Measurements from ENCODE around the gene ABLIM1. TPM values are rescaled to one million over a fixed set of nuclear protein-coding genes. Genes with fewer than 3 reads are reported as not detected.

ABLIM1 gene
- total RNA-seq, 4 donors from 2014 or later: 75.2 to 172 (median 110) TPM

DNA sequence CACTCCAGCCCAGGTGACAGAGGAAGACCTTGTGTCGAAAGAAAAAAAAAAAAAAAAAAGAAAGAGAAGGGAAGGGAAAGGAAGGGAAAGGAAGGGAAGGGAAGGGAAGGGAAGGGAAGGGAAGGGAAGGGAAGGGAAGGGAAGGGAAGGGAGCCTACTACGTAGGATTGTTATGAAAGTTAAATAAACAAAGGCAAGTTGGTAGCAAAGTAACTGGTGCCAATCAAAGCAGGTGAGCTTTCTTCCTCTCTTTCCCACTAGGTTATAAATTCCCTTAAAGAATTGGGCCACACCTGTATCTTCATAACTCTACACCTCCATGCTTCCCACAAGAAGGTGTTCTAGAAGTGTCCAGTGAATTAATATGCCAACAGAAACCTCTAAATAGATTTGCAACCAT is 157.4 kb downstream of the ABLIM1 start:
- TF ChIP-seq POLR2AphosphoS5 (IDR thresholded peaks at IDR 0.05) (no peak), POLR2A (IDR thresholded peaks at IDR 0.05) (no peak), EP300 (IDR thresholded peaks at IDR 0.05) (no peak)
- TF ChIP-seq, protein P1, sequence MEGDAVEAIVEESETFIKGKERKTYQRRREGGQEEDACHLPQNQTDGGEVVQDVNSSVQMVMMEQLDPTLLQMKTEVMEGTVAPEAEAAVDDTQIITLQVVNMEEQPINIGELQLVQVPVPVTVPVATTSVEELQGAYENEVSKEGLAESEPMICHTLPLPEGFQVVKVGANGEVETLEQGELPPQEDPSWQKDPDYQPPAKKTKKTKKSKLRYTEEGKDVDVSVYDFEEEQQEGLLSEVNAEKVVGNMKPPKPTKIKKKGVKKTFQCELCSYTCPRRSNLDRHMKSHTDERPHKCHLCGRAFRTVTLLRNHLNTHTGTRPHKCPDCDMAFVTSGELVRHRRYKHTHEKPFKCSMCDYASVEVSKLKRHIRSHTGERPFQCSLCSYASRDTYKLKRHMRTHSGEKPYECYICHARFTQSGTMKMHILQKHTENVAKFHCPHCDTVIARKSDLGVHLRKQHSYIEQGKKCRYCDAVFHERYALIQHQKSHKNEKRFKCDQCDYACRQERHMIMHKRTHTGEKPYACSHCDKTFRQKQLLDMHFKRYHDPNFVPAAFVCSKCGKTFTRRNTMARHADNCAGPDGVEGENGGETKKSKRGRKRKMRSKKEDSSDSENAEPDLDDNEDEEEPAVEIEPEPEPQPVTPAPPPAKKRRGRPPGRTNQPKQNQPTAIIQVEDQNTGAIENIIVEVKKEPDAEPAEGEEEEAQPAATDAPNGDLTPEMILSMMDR (IDR thresholded peaks at IDR 0.05): no peak
- Histone ChIP-seq H3K27me3 (no peaks in the 10 kb centered on the region), H3K36me3 (peaks cover 0 to 7% of the 10 kb centered on the region in 2 donors), H3K4me1 (peaks cover 11 to 43% (median 13%) of the 10 kb centered on the region in 3 donors), H3K9me3 (no peaks in the 10 kb centered on the region), H3K27ac (no peak overlapping the region), H3K4me3 (no peak overlapping the region)
- no peak for ATAC-seq
- WGBS, 2 donors (ENCODE audit: low coverage in 1 of 2): 73 to 88% methylated on average over 1 of the region's 2 CpGs

DNA sequence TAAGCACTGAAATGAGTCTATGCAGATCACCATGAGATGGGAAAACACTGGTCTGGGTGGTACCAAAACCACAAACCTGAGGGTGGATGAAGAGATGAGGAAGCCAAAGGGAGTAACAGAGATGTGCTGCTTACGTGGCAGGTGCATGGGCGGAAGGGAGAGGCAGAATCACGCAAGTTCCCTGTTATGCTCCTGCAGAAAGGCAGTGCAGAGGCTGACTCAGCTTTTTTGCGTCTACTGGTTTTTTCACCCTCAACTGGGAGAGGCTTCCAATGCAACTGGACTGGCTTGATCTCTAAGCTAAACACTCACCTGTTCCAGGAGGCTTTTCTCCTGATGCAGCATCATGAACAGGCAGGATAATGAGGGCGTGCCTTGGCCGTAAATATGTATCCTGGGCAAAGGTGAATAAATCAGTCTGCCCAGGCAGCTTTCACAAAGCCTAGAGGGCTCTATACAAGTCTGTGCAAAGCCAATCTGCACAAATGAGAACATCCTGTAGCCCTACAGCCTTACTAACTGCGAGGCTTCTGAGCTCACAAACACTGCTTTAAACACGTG is 158.4 kb downstream of the ABLIM1 start:
- WGBS, 2 donors (ENCODE audit: low coverage in 1 of 2): 82 to 85% methylated on average over 6 of the region's 8 CpGs
- Histone ChIP-seq H3K36me3 (peaks cover 0 to 7% of the 10 kb centered on the region in 2 donors), H3K27ac (no peak overlapping the region), H3K27me3 (no peaks in the 10 kb centered on the region), H3K4me1 (peaks cover 3 to 33% (median 4%) of the 10 kb centered on the region in 3 donors), H3K9me3 (no peaks in the 10 kb centered on the region), H3K4me3 (no peak overlapping the region)
- ATAC-seq: no peak
- TF ChIP-seq POLR2A (IDR thresholded peaks at IDR 0.05): no peak
- TF ChIP-seq POLR2AphosphoS5 (IDR thresholded peaks at IDR 0.05): no peak
- no peak for TF ChIP-seq EP300 (IDR thresholded peaks at IDR 0.05)
- TF ChIP-seq, protein P1 (IDR thresholded peaks at IDR 0.05): no peak

DNA sequence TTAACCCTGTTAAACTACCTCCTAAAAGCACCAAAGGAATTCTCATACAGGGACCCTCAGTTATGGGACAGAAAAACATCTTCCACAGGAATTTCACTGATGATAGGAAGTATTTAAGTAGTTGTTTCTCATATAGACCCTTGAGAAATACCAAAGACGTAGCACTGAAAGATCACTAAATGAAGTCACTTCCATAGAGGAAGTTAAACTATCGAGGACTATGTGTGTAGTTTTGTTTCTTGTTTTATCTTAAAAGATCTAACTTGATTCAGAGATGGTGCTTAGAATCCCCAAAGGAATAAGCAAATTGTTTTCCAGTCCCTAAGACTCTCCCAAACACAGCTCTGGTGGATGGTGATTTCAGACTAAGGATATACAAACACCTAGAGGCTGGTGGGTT is 159.0 kb downstream of the ABLIM1 start:
- ATAC-seq: no peak
- H3K27ac ChIP-seq: no peak overlapping the region
- WGBS, 2 donors (ENCODE audit: low coverage in 1 of 2): 58 to 73% methylated on average over 2 of the region's 2 CpGs
- peaks cover 0 to 7% of the 10 kb centered on the region in 2 donors for H3K36me3 ChIP-seq
- H3K27me3 ChIP-seq: no peaks in the 10 kb centered on the region
- H3K4me3 ChIP-seq: no peak overlapping the region
- TF ChIP-seq, protein P1 (IDR thresholded peaks at IDR 0.05): no peak
- TF ChIP-seq POLR2AphosphoS5 (IDR thresholded peaks at IDR 0.05): no peak
- no peak for TF ChIP-seq POLR2A (IDR thresholded peaks at IDR 0.05)
- TF ChIP-seq EP300 (IDR thresholded peaks at IDR 0.05): no peak
- H3K4me1 ChIP-seq: peaks cover 0 to 27% (median 3%) of the 10 kb centered on the region in 3 donors
- no peaks in the 10 kb centered on the region for H3K9me3 ChIP-seq

DNA sequence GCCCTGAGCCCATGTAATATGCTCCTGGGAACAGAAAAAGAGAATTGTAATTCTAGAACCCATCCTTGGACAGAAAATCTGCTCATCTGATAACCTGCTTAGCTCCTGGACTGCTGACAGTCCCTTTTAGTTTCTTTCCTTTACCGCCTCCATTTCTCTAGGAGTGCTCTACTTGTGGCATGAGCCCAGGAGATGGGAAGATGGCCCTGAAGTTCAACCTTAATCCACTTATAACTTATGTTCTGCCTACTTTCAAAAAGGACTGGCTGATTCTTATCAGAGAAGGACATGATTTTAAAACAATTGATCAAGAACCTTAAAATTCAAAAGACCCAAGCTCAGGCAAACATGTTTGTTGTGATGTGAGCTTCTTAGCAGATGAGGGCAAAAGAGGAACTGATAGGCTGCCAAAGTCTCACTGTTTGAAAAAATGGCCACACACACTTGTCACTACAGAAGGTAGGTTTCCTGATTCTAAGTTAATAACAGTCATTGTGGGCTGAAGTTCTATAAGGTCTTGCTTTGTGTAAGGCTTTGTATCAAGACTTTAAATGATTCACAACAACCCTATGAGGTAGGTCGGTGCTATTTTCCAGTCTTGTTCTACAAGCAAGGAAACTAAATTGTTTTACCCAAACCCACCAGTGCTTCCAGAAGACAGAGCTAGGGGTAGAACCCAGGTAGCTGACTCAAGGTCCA is 159.5 kb downstream of the ABLIM1 start:
- ATAC-seq: no peak
- H3K27ac ChIP-seq: no peak overlapping the region
- H3K4me1 ChIP-seq: peaks cover 0 to 22% (median under 1%) of the 10 kb centered on the region in 3 donors
- WGBS, 2 donors (ENCODE audit: low coverage in 1 of 2): 88 to 91% methylated on average over 1 to 2 of the region's 2 CpGs
- no peaks in the 10 kb centered on the region for H3K27me3 ChIP-seq
- no peaks in the 10 kb centered on the region for H3K9me3 ChIP-seq
- peaks cover 0 to 7% of the 10 kb centered on the region in 2 donors for H3K36me3 ChIP-seq
- no peak overlapping the region for H3K4me3 ChIP-seq
- no peak for TF ChIP-seq POLR2AphosphoS5 (IDR thresholded peaks at IDR 0.05)
- TF ChIP-seq, protein P1 (IDR thresholded peaks at IDR 0.05): no peak

DNA sequence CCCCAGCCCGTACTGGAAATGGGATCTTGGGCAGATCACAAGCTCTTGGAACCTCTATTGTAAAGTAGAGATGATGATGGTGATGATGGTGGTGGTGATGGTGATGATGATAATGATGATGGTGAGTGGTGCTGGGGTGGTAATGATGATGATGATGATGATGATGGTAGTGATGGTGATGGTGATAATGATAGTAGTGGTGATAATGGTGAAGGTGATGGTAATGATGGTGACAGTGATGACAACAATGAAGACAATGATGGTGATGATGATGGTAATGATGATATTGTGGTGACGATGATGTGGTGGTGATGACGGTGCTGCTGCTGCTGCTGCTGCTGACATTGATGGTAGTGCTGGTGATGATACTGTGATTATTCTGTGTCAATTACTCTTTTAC is 162.8 kb downstream of the ABLIM1 start:
- H3K4me1 ChIP-seq: peaks cover 0 to 26% (median 6%) of the 10 kb centered on the region in 3 donors
- H3K27me3 ChIP-seq: no peaks in the 10 kb centered on the region
- ATAC-seq: no peak
- TF ChIP-seq POLR2A (IDR thresholded peaks at IDR 0.05) (no peak), POLR2AphosphoS5 (IDR thresholded peaks at IDR 0.05) (no peak), EP300 (IDR thresholded peaks at IDR 0.05) (no peak)
- TF ChIP-seq, protein P1 (IDR thresholded peaks at IDR 0.05): no peak
- no peak overlapping the region for H3K4me3 ChIP-seq
- H3K36me3 ChIP-seq: peaks cover 0 to 9% of the 10 kb centered on the region in 2 donors
- WGBS, 2 donors (ENCODE audit: low coverage in 1 of 2): 81 to 93% methylated on average over 2 to 3 of the region's 3 CpGs
- H3K9me3 ChIP-seq: no peaks in the 10 kb centered on the region
- H3K27ac ChIP-seq: no peak overlapping the region
